IMR-90 (cell line): ENCODE data around the gene NDUFV2. TPM values are rescaled to one million over a fixed set of nuclear protein-coding genes. Genes with fewer than 3 reads are reported as not detected.
"Not testable (repeated sequence)": the region's sequence is repeated elsewhere in the genome, so short reads cannot be mapped to it uniquely, and the experiment has no call there.

Experiments used
- ATAC-seq: fragments of 200-7000 bp; cut with Tn5 transposase; 2 replicates; pipeline ENCODE4 v1.9.1; 2020; ENCODE audit warnings: low read depth, mild to moderate bottlenecking, moderate library complexity
- BruUV-seq: library from RNA; stranded (reverse); fragments of 400-500 nt; replicated peaks from 2 replicates; lab custom pipeline; 2021; lab: Mats Ljungman, UMichigan
- CTCF ChIA-PET: fragments of 300-600 bp; formaldehyde crosslinking; extraction: SDS; loops from one replicate; lab custom pipeline; 2021; ENCODE audit warnings: antibody characterized with exemption; lab: Yijun Ruan, JAX
- POLR2A ChIA-PET: fragments of 300-600 bp; sonication (Branson Sonifier 250); formaldehyde crosslinking; loops from one replicate; lab custom pipeline; 2022; ENCODE audit warnings: antibody characterized with exemption; ENCODE audit not compliant: unreplicated experiment; lab: Charles Lee
- DNase-seq: peaks from one replicate; pipeline ENCODE4 v3.0.0; 2013
- H2AFZ ChIP-seq: replicated peaks from 2 replicates; pipeline ENCODE3; 2013; ENCODE audit warnings: low read length, mild to moderate bottlenecking; ENCODE audit not compliant: poor library complexity
- H2AK5ac ChIP-seq: 2 replicates; pipeline ENCODE4 v1.6.1; 2013; ENCODE audit warnings: low read depth, low read length, inconsistent platforms
- H2AK9ac ChIP-seq: replicated peaks from 2 replicates; pipeline ENCODE3; 2013; ENCODE audit warnings: mild to moderate bottlenecking, low read depth, low read length, moderate library complexity; ENCODE audit not compliant: poor library complexity
- H2BK120ac ChIP-seq: 2 replicates; pipeline ENCODE4 v1.6.1; 2013; ENCODE audit warnings: low read depth, low read length, inconsistent platforms
- H2BK15ac ChIP-seq: 3 replicates; pipeline ENCODE4 v1.6.1; 2013; ENCODE audit warnings: low read depth, low read length, inconsistent platforms
- H2BK20ac ChIP-seq: 2 replicates; pipeline ENCODE4 v1.6.1; 2013; ENCODE audit warnings: low read depth, mild to moderate bottlenecking, inconsistent platforms, low read length, moderate library complexity
- H2BK5ac ChIP-seq: 2 replicates; pipeline ENCODE4 v1.6.1; 2013; ENCODE audit warnings: mild to moderate bottlenecking, low read depth, low read length, inconsistent platforms; ENCODE audit not compliant: poor library complexity, severe bottlenecking
- H3K14ac ChIP-seq: replicated peaks from 2 replicates; pipeline ENCODE4 v1.6.1; 2013; ENCODE audit warnings: low read depth, low read length, inconsistent platforms
- H3K18ac ChIP-seq: 2 replicates; pipeline ENCODE4 v1.6.1; 2013; ENCODE audit warnings: low read depth, low read length, control low read depth
- H3K23ac ChIP-seq: 2 replicates; pipeline ENCODE4 v1.6.1; 2013; ENCODE audit warnings: low read depth, low read length, inconsistent platforms
- H3K27ac ChIP-seq: 2 replicates; pipeline ENCODE4 v1.5.1; 2013; ENCODE audit warnings: mild to moderate bottlenecking, control low read depth, low read length; ENCODE audit not compliant: insufficient read depth
- H3K27me3 ChIP-seq: 2 replicates; pipeline ENCODE4 v1.6.1; 2013; ENCODE audit warnings: low read length; ENCODE audit not compliant: control insufficient read depth, insufficient read depth
- H3K36me3 ChIP-seq: 2 replicates; pipeline ENCODE4 v1.6.1; 2013; ENCODE audit warnings: low read length, mixed read lengths; ENCODE audit not compliant: control insufficient read depth, insufficient read depth
- H3K4ac ChIP-seq: 2 replicates; pipeline ENCODE4 v1.6.1; 2013; ENCODE audit warnings: low read depth, low read length, inconsistent platforms
- H3K4me1 ChIP-seq: 2 replicates; pipeline ENCODE4 v1.6.1; 2013; ENCODE audit warnings: low read length, mixed read lengths; ENCODE audit not compliant: control insufficient read depth, insufficient read depth
- H3K4me2 ChIP-seq: 2 replicates; pipeline ENCODE4 v1.6.1; 2013; ENCODE audit warnings: low read depth, mild to moderate bottlenecking, control low read depth, low read length, moderate library complexity
- H3K4me3 ChIP-seq: 2 replicates; pipeline ENCODE4 v1.5.1; 2013; ENCODE audit warnings: low read depth, mild to moderate bottlenecking, control low read depth, low read length, moderate library complexity; ENCODE audit not compliant: insufficient read depth
- H3K56ac ChIP-seq: 2 replicates; pipeline ENCODE4 v1.6.1; 2013; ENCODE audit warnings: low read length, inconsistent platforms; ENCODE audit not compliant: insufficient read depth; ENCODE audit errors: extremely low read depth
- H3K79me1 ChIP-seq, 2 experiments: 2 replicates each; pipeline ENCODE4 v1.6.1; 2013; ENCODE audit warnings: low read length in 2 of 2, inconsistent platforms in 1 of 2, low read depth in 1 of 2
- H3K9ac ChIP-seq: 2 replicates; pipeline ENCODE4 v1.6.1; 2013; ENCODE audit warnings: low read depth, low read length, control low read depth
- H3K9me1 ChIP-seq: 2 replicates; pipeline ENCODE4 v1.6.1; 2013; ENCODE audit warnings: low read length, inconsistent platforms; ENCODE audit not compliant: insufficient read depth
- H3K9me3 ChIP-seq: 2 replicates; pipeline ENCODE4 v1.6.1; 2013; ENCODE audit warnings: low read length; ENCODE audit not compliant: control insufficient read depth, insufficient read depth
- H4K20me1 ChIP-seq: 2 replicates; pipeline ENCODE4 v1.6.1; 2013; ENCODE audit warnings: low read length, inconsistent platforms; ENCODE audit not compliant: insufficient read depth
- H4K5ac ChIP-seq: 2 replicates; pipeline ENCODE4 v1.6.1; 2013; ENCODE audit warnings: mild to moderate bottlenecking, low read depth, low read length, control low read depth
- H4K8ac ChIP-seq, 2 experiments: 2 replicates each; pipeline ENCODE4 v1.6.1; 2013; ENCODE audit warnings: low read depth in 2 of 2, low read length in 2 of 2, control low read depth in 1 of 2, inconsistent platforms in 1 of 2
- H4K91ac ChIP-seq: 2 replicates; pipeline ENCODE4 v1.6.1; 2013; ENCODE audit warnings: low read depth, low read length, inconsistent platforms; ENCODE audit not compliant: insufficient read depth
- WGBS, 2 experiments: methylation state at CpG; one replicate each; pipeline versions ENCODE4 v1.1.5 to v1.1.7; 2013; ENCODE audit warnings: missing lambda C conversion rate in 2 of 2; ENCODE audit not compliant: insufficient read length in 1 of 2; ENCODE audit errors: extremely low coverage in 2 of 2; 5-methylcytosine and 5-hydroxymethylcytosine counted together
- dilution Hi-C: fragments of 300-500 bp; cut with HindIII; formaldehyde crosslinking; loops from one replicate; pipeline ENCODE4 v1.14.3; 2018; ENCODE audit warnings: low sequenced_read_pairs; ENCODE audit not compliant: unreplicated experiment
- in situ Hi-C: fragments of 300-500 bp; cut with MboI; formaldehyde crosslinking; loops from 3 replicates; pipeline ENCODE4 v1.14.3; 2019; ENCODE audit warnings: low sequenced_read_pairs, inconsistent platforms, mixed read lengths
- intact Hi-C: fragments of 100-400 bp; cut with micrococcal nuclease; formaldehyde crosslinking; loops from 2 replicates; pipeline ENCODE4 v1.10.0; 2022
- polyA plus RNA-seq, 3 experiments: library from polyadenylated mRNA; depleted of rRNA; stranded (reverse); fragments of >200 nt; gene quantifications; 2 replicates each; pipeline ENCODE4 v1.2.3, GENCODE V29; 2012; ENCODE audit warnings: low replicate concordance in 1 of 3
- total RNA-seq: library from RNA; depleted of rRNA; stranded (reverse); fragments of >200 nt; gene quantifications from 2 replicates; pipeline ENCODE4 v1.2.3, GENCODE V29; 2012

NDUFV2 gene
- total and polyA plus RNA-seq, 2 of the 4 experiments (the other 2 are of a cell fraction), result 106 to 126 TPM

GRCh38 chr18:9165883-9166282 is 63.4 kb downstream of the NDUFV2 start:
- Histone ChIP-seq H4K20me1 (peaks cover 36% of the 10 kb centered on the region), H3K79me1 (peaks cover 6 to 35% of the 10 kb centered on the region in 2 experiments)
- H4K8ac ChIP-seq, H2AK9ac ChIP-seq, H3K4me1 ChIP-seq, H2AFZ ChIP-seq, H3K27me3 ChIP-seq, H4K91ac ChIP-seq, DNase-seq, H3K9me3 ChIP-seq, H2BK15ac ChIP-seq, H3K4me3 ChIP-seq, H3K4ac ChIP-seq, H3K4me2 ChIP-seq, H2BK120ac ChIP-seq, H3K56ac ChIP-seq, H4K5ac ChIP-seq, H3K27ac ChIP-seq, in situ Hi-C loops, H2BK5ac ChIP-seq, H2BK20ac ChIP-seq, intact Hi-C loops, H3K14ac ChIP-seq, BruUV-seq, POLR2A ChIA-PET, H3K36me3 ChIP-seq, H3K9ac ChIP-seq, ATAC-seq, dilution Hi-C loops, H3K18ac ChIP-seq, CTCF ChIA-PET, H3K23ac ChIP-seq, H2AK5ac ChIP-seq, H3K9me1 ChIP-seq: not testable (repeated sequence)
- no CpG with 5 or more reads among the region's 3 CpGs for WGBS, 2 experiments

- H3K27me3 ChIP-seq, intact Hi-C loops, CTCF ChIA-PET, H3K36me3 ChIP-seq, H3K9ac ChIP-seq, H3K9me3 ChIP-seq, H3K4me2 ChIP-seq, H3K56ac ChIP-seq, H4K8ac ChIP-seq, H3K27ac ChIP-seq, H2BK20ac ChIP-seq, H4K5ac ChIP-seq, H2BK15ac ChIP-seq, H2AK9ac ChIP-seq, H3K23ac ChIP-seq, H2AK5ac ChIP-seq, ATAC-seq, H3K18ac ChIP-seq, H3K9me1 ChIP-seq, BruUV-seq, DNase-seq, dilution Hi-C loops, H2BK5ac ChIP-seq, H3K4me3 ChIP-seq, in situ Hi-C loops, H3K4ac ChIP-seq, H3K4me1 ChIP-seq, H4K91ac ChIP-seq, H3K14ac ChIP-seq, H2BK120ac ChIP-seq, H2AFZ ChIP-seq, POLR2A ChIA-PET: not testable (repeated sequence)
- Histone ChIP-seq H3K79me1 (peaks cover 18 to 44% of the 10 kb centered on the region in 2 experiments), H4K20me1 (peaks cover 43% of the 10 kb centered on the region)
- WGBS, 2 experiments, result no CpG with 5 or more reads among the region's 3 CpGs
Measured at GRCh38 chr18:9169515-9169914, 67.0 kb downstream of the NDUFV2 start.
